Ishikawa (cell line): ENCODE data around the gene MMP17.

ENCODE experiments used
- CEBPB ChIP-seq: IDR thresholded peaks from 2 replicates; pipeline ENCODE4 v1.6.1; 2012
- CREB1 ChIP-seq: IDR thresholded peaks from 2 replicates; pipeline ENCODE4 v1.6.1; 2012; ENCODE audit warnings: low read depth
- EGR1 ChIP-seq: IDR thresholded peaks from 2 replicates; pipeline ENCODE4 v1.6.1; 2012
- EP300 ChIP-seq: IDR thresholded peaks from 2 replicates; pipeline ENCODE4 v1.6.1; 2012; ENCODE audit warnings: borderline replicate concordance
- FOXM1 ChIP-seq: IDR thresholded peaks from 2 replicates; pipeline ENCODE4 v1.6.1; 2012; ENCODE audit warnings: low read depth, borderline replicate concordance
- MAX ChIP-seq: IDR thresholded peaks from 2 replicates; pipeline ENCODE4 v1.6.1; 2012
- NFIC ChIP-seq: IDR thresholded peaks from 2 replicates; pipeline ENCODE4 v1.6.1; 2012
- RAD21 ChIP-seq: IDR thresholded peaks from 2 replicates; pipeline ENCODE4 v1.6.1; 2012; ENCODE audit warnings: low read depth
- REST ChIP-seq: IDR thresholded peaks from 2 replicates; pipeline ENCODE4 v1.6.1; 2012; ENCODE audit warnings: low read depth, mild to moderate bottlenecking
- TAF1 ChIP-seq: IDR thresholded peaks from 2 replicates; pipeline ENCODE4 v1.6.1; 2012; ENCODE audit warnings: low read depth, mild to moderate bottlenecking
- TCF12 ChIP-seq: IDR thresholded peaks from 2 replicates; pipeline ENCODE4 v1.6.1; 2012; ENCODE audit warnings: low read depth
- TEAD4 ChIP-seq: IDR thresholded peaks from 2 replicates; pipeline ENCODE4 v1.6.1; 2012
- USF1 ChIP-seq: IDR thresholded peaks from 2 replicates; pipeline ENCODE4 v1.6.1; 2012
- YY1 ChIP-seq: IDR thresholded peaks from 2 replicates; pipeline ENCODE4 v1.6.1; 2012; ENCODE audit warnings: low read depth
- ZBTB7A ChIP-seq: IDR thresholded peaks from 2 replicates; pipeline ENCODE4 v1.6.1; 2012; ENCODE audit warnings: low read depth

The MMP17 gene

GRCh38 chr12:131862600-131862993 lies 34.4 kb downstream of the MMP17 start:
- TF ChIP-seq ZBTB7A (no peak), RAD21 (no peak), YY1 (no peak), NFIC (no peak), FOXM1 (no peak), TAF1 (no peak), MAX (no peak), EGR1 (no peak), CEBPB (no peak), CREB1 (no peak), TEAD4 (no peak), EP300 (no peak), USF1 (no peak), TCF12 (no peak; the same call in 1 of the 2 replicates), REST (no peak)

GRCh38 chr12:131862994-131863710 lies 35.0 kb downstream of the MMP17 start:
- TF ChIP-seq EGR1 (peak; percentile 89), FOXM1 (no peak), YY1 (no peak), ZBTB7A (no peak), USF1 (no peak), TAF1 (no peak), CEBPB (peak; percentile 61)

GRCh38 chr12:131863711-131864396 lies 35.7 kb downstream of the MMP17 start:
- no peak for TF ChIP-seq NFIC
- no peak for TF ChIP-seq EP300
- TF ChIP-seq FOXM1 = no peak
- no peak for TF ChIP-seq CEBPB
- TF ChIP-seq TEAD4 = no peak
- TF ChIP-seq MAX = no peak
- TF ChIP-seq RAD21 = no peak
- no peak for TF ChIP-seq CREB1
- TF ChIP-seq YY1 = no peak
- TF ChIP-seq TAF1 = no peak
- no peak for TF ChIP-seq ZBTB7A
- no peak for TF ChIP-seq REST
- no peak for TF ChIP-seq USF1
- TF ChIP-seq EGR1 = no peak

GRCh38 chr12:131864469-131864868 lies 36.3 kb downstream of the MMP17 start:
- no peak for TF ChIP-seq MAX
- no peak for TF ChIP-seq TCF12
- no peak for TF ChIP-seq ZBTB7A
- no peak for TF ChIP-seq CEBPB
- no peak for TF ChIP-seq RAD21
- no peak for TF ChIP-seq EP300
- no peak for TF ChIP-seq REST
- TF ChIP-seq FOXM1 = no peak
- no peak for TF ChIP-seq USF1
- no peak for TF ChIP-seq YY1
- TF ChIP-seq CREB1 = no peak
- no peak for TF ChIP-seq TEAD4
